HG03025 (cell line): ENCODE measurements around the gene FAIM.
"Not testable (repeated sequence)": the region's sequence is repeated elsewhere in the genome, so short reads cannot be mapped to it uniquely, and the experiment has no call there.

Source experiments
- ATAC-seq: cut with Tn5 transposase; IDR thresholded peaks from one replicate; pipeline ENCODE4 v1.9.1; 2021; ENCODE audit warnings: mild to moderate bottlenecking, moderate library complexity; ENCODE audit not compliant: unreplicated experiment, low FRiP score

The FAIM gene

GRCh38 chr3:138608322-138609135 is at the start of gene FAIM:
Gene FAIM, plus strand, starts transcription at chr3:138608771. Its CDS starts 10,956 bp downstream, at chr3:138619727.
- ATAC-seq = peak; percentile 71

- ATAC-seq = no peak
Measured at GRCh38 chr3:138559134-138559533, 49.4 kb upstream of the FAIM start.

- no peak for ATAC-seq
Measured at GRCh38 chr3:138560501-138560900, 48.1 kb upstream of the FAIM start.

- not testable (repeated sequence) for ATAC-seq
Measured at GRCh38 chr3:138562902-138563301, 45.7 kb upstream of the FAIM start.

- not testable (repeated sequence) for ATAC-seq
Measured at GRCh38 chr3:138566293-138566692, 42.3 kb upstream of the FAIM start.

- no peak for ATAC-seq
Measured at GRCh38 chr3:138567403-138567802, 41.2 kb upstream of the FAIM start.

- no peak for ATAC-seq
Measured at GRCh38 chr3:138569090-138569489, 39.5 kb upstream of the FAIM start.

- not testable (repeated sequence) for ATAC-seq
Measured at GRCh38 chr3:138569624-138570023, 38.9 kb upstream of the FAIM start.

GRCh38 chr3:138573138-138573537 is 35.4 kb upstream of the FAIM start:
- ATAC-seq = no peak

GRCh38 chr3:138578141-138578540 is 30.4 kb upstream of the FAIM start:
- no peak for ATAC-seq

- ATAC-seq = no peak
Measured at GRCh38 chr3:138578961-138579574, 29.5 kb upstream of the FAIM start.

GRCh38 chr3:138587374-138587773 is 21.2 kb upstream of the FAIM start:
- no peak for ATAC-seq

GRCh38 chr3:138588445-138588844 is 20.1 kb upstream of the FAIM start:
- no peak for ATAC-seq

GRCh38 chr3:138591392-138591791 is 17.2 kb upstream of the FAIM start:
- no peak for ATAC-seq

- no peak for ATAC-seq
Measured at GRCh38 chr3:138593488-138594149, 15.0 kb upstream of the FAIM start.

- ATAC-seq = peak; percentile 88
Measured at GRCh38 chr3:138594150-138594934, 14.2 kb upstream of the FAIM start, which contains the start of gene CEP70. Gene CEP70, minus strand, starts transcription at chr3:138594260. Its CDS starts 21,333 bp downstream, at chr3:138572927.

GRCh38 chr3:138594935-138595610 is 13.5 kb upstream of the FAIM start:
- ATAC-seq = no peak

- not testable (repeated sequence) for ATAC-seq
Measured at GRCh38 chr3:138597186-138597976, 11.2 kb upstream of the FAIM start.

- ATAC-seq = no peak
Measured at GRCh38 chr3:138598534-138598933, 10.0 kb upstream of the FAIM start.
